ENCODE data around the gene LAMC3. TPM values are rescaled to one million over a fixed set of nuclear protein-coding genes. Genes with fewer than 3 reads are reported as not detected.

The LAMC3 gene
- total and polyA plus RNA-seq, 2 experiments from 2014 or later, result 5.4 to 14.0 TPM

DNA sequence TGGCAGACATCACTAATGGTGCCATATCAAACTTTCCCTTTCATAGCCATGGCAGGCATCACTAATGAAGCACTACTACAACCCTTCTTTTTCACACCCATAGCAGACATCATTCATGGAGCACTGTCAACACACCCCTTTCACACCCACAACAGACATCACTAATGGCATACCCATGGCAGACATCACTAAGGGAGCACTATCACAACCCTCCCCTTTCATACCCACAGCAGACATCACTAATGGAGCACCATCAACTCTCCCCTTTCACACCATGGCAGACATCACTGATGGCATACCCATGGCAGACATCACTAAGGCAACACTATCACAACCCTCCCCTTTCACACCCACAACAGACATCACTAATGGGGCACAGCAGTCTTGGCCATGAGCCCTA is 33.7 kb downstream of the LAMC3 start:
- no peak for TF ChIP-seq CTCF (IDR thresholded peaks at IDR 0.05; ENCODE audit: low read depth, low read length)
- Histone ChIP-seq H3K27me3 (no peaks in the 10 kb centered on the region), H3K4me1 (ENCODE audit: low read depth) (peaks cover 7% of the 10 kb centered on the region), H3K36me3 (no peaks in the 10 kb centered on the region), H3K27ac (peak overlapping the region; percentile 37), H3K4me3 (no peak overlapping the region), H3K9me3 (ENCODE audit: low read depth) (no peaks in the 10 kb centered on the region)
- DNase-seq (ENCODE audit: low read depth in 1 of 2, low spot score in 1 of 2), result no peak

DNA sequence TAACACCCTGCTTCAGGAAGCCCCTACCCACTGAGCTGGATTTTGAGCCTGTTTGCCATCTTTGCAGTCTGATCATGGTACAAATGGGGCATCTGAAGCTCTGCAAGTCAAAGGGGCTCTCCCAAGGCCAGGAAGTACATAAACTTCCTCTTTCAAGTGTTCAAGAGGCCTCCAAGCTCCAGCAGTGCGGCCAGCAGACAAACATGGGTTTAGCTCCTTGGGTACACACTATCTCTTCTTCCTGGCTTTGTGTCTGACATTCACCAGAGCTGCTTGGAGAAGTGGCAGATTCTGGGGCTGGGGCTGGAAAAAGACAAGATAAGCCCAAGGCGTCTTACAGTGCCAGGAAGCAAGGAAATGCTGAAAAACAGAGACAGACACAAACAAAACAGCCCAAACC is 34.1 kb downstream of the LAMC3 start:
- Histone ChIP-seq H3K9me3 (ENCODE audit: low read depth) (no peaks in the 10 kb centered on the region), H3K4me3 (no peak overlapping the region), H3K27me3 (no peaks in the 10 kb centered on the region), H3K4me1 (ENCODE audit: low read depth) (peaks cover 3% of the 10 kb centered on the region), H3K27ac (peak overlapping the region; percentile 37), H3K36me3 (no peaks in the 10 kb centered on the region)
- DNase-seq (ENCODE audit: low read depth in 1 of 2, low spot score in 1 of 2), result peak in 1 of 2 donors; percentile 50
- no peak for TF ChIP-seq CTCF (IDR thresholded peaks at IDR 0.05; ENCODE audit: low read depth, low read length)

GRCh38 chr9:131043646-131044045 is 34.7 kb downstream of the LAMC3 start:
- H3K9me3 ChIP-seq (ENCODE audit: low read depth), result no peaks in the 10 kb centered on the region
- H3K36me3 ChIP-seq, result no peaks in the 10 kb centered on the region
- H3K4me3 ChIP-seq, result no peak overlapping the region
- peak overlapping the region; percentile 37 for H3K27ac ChIP-seq
- no peak for TF ChIP-seq CTCF (IDR thresholded peaks at IDR 0.05; ENCODE audit: low read depth, low read length)
- H3K4me1 ChIP-seq (ENCODE audit: low read depth), result no peaks in the 10 kb centered on the region
- DNase-seq (ENCODE audit: low read depth in 1 of 2, low spot score in 1 of 2), result no peak
- no peaks in the 10 kb centered on the region for H3K27me3 ChIP-seq

DNA sequence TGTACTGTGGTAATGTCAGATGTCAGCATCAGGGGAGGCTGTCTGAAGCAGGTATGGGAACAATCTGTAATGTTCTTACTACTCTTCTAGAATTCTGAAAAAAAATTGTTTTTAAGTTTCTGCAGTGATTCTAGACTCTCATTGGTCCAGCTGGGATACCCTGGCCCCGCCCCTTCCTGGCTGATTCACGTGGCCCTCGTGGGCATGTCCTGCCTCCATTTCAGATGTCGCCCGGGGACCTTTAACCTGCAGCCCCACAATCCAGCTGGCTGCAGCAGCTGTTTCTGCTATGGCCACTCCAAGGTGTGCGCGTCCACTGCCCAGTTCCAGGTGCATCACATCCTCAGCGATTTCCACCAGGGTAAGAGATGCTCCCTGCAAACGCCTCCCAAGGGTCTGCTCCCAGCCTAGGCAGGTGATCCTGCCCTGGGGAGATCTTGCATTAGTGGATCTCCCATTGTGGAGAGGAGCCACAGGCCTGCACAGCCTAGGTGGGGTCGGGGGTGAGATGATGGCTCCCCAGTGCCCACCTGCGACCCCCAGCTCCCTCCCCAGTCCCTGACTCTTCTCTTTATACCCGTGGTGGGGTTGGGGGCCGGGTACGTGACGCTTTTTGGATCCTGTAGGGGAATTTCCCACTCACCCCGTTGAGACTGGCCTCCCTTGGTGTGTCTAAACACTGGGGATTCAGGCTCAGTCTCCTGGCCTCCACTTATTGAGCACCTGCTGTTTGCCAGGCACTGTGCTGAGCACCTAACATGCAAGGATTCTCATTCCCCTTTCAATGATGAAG is 36.5 kb downstream of the LAMC3 start:
- no peak overlapping the region for H3K4me3 ChIP-seq
- H3K27ac ChIP-seq, result no peak overlapping the region
- H3K4me1 ChIP-seq (ENCODE audit: low read depth), result no peaks in the 10 kb centered on the region
- H3K9me3 ChIP-seq (ENCODE audit: low read depth), result no peaks in the 10 kb centered on the region
- no peak for TF ChIP-seq CTCF (IDR thresholded peaks at IDR 0.05; ENCODE audit: low read depth, low read length)
- DNase-seq (ENCODE audit: low read depth in 1 of 2, low spot score in 1 of 2), result peak in 1 of 2 donors; percentile 13
- H3K27me3 ChIP-seq, result no peaks in the 10 kb centered on the region
- H3K36me3 ChIP-seq, result no peaks in the 10 kb centered on the region

- Histone ChIP-seq H3K4me1 (ENCODE audit: low read depth) (no peaks in the 10 kb centered on the region), H3K27ac (no peak overlapping the region), H3K36me3 (no peaks in the 10 kb centered on the region), H3K4me3 (no peak overlapping the region), H3K27me3 (no peaks in the 10 kb centered on the region), H3K9me3 (ENCODE audit: low read depth) (no peaks in the 10 kb centered on the region)
- DNase-seq (ENCODE audit: low read depth in 1 of 2, low spot score in 1 of 2), result no peak
- no peak for TF ChIP-seq CTCF (IDR thresholded peaks at IDR 0.05; ENCODE audit: low read depth, low read length)
Measured at GRCh38 chr9:131046093-131046380, 37.1 kb downstream of the LAMC3 start.
